Stimulated activated CD4-positive, alpha-beta T cell treated with anti-CD3 and anti-CD28 coated beads, Interleukin-1b, Interleukin-23, amount 100 ng/mL, for 24 hours (primary cell): Measurements from ENCODE around the gene NMNAT1.
A peak's percentile ranks its signal among the peaks of the same experiment; 100 is the strongest.
"Not testable (repeated sequence)": the region's sequence is repeated elsewhere in the genome, so short reads cannot be mapped to it uniquely, and the experiment has no call there.

Experiments
- DNase-seq, 4 experiments: peaks; one replicate each; pipeline ENCODE4 v3.0.0-alpha.2; 2020; ENCODE audit warnings: low read depth in 4 of 4, low spot score in 1 of 4

NMNAT1 gene

GRCh38 chr1:10014016-10014415 is 70.7 kb downstream of the NMNAT1 start:
- DNase-seq, result no peak

- DNase-seq, result no peak
Measured at GRCh38 chr1:10019561-10019960, 76.3 kb downstream of the NMNAT1 start.

DNA sequence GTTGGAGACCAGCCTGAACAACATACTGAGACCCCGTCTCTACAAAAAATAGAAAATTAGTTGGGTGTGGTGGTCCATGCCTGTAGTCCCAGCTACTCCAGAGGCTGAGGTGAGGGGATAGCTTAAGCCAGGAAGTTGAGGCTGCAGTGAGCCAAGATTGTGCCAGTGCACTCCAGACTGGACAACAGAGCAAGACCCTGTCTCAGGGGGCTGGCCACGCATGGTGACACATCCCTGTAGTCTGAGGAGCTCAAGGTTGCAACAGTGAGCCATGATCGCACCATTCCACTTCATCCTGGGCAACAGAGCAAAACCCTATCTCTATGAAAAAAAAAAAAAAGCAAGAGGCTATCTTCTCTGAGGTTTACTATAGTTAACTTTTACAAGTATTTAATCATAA is 76.8 kb downstream of the NMNAT1 start:
- no peak for DNase-seq

DNA sequence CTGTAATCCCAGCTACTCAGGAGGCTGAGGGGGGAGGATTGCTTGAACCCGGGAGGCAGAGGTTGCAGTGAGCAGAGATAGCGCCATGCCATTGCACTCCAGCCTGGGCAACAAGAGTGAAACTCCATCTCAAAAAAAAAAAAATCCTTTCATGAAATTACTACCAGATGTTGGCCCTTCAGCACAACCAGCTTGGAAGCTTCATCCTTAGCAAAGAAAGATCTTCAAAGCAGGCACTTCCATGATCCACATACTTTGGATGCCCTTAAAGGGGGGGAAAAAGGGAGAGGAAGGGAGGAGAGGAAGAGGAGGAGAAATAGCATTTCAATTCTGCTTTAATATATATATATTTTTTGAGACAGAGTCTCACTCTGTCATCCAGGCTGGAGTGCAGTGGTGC is 77.4 kb downstream of the NMNAT1 start:
- not testable (repeated sequence) for DNase-seq

DNA sequence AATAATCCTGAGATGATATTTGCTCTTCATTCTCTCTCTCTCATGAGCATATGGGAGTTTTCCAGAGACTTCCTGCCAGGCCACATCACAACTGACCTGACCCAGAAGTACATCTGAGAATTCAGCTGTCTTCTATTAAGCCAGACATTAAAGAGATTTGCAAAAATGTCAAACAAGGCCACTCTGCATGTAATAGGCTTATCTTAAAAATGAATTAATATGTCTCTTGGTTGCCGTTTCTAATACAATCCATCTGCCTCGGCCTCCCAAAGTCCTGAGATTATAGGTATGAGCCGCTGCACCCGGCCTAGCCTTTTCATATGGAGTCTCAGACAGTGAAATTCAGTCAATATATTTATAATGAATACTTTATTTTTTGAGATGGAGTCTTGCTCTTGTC is 78.7 kb downstream of the NMNAT1 start:
- not testable (repeated sequence) for DNase-seq

DNA sequence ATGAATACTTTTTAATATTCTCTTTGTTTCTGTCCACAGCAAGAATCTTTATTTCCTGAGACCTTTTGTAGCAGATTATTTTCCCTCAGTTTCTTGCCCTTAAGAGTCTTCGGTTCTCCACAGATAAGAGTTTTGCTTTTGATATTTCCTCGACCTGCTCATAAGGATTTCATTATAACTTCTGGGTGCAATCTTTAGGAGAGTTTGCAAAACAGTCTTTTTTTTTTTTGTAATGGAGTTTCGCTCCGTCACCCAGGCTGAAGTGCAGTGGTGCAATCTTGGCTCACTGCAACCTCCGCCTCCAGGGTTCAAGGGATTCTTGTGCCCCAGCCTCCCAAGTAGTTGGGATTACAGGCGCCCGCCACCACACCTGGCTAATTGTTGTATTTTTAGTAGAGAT is 79.4 kb downstream of the NMNAT1 start:
- no peak for DNase-seq

DNA sequence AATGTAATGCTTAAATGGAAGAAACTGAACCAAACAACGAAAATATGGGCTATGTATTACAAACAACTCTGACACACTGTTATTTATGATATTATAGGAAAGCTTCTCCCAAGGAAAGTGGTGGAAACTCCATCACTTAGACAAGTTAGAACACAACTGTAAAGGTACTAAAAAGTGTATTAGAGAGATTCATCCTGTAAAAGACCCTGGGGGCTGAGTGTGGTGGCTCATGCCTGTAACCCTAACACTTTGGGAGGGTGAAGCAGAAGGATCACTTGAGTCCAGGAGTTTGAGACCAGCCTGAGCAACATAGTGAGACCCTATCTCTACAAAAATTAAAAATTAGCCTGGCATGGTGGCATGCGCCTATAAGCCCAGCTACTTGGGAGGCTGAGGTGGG is 82.1 kb downstream of the NMNAT1 start:
- DNase-seq, result no peak

GRCh38 chr1:10027027-10027426 is 83.8 kb downstream of the NMNAT1 start:
- no peak for DNase-seq

GRCh38 chr1:10028956-10029500 is 85.8 kb downstream of the NMNAT1 start:
- not testable (repeated sequence) for DNase-seq

DNA sequence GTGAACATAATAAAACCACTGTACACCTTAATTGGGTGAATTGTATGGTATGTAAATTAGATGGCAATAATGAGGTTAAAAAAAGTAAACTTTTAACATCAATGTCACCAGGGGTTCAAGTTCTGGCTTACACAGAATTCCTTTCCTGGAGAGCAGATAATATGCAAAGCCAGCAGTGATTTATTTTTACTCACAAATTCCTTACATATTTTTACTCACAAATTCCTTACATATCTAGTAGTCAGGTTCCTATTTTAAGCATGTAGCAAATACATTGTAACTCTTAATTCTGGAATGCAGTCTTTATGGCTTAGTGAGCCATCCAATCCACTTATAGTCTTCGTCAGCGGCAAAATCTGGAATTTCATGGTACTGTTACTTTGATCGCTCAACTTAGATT is 88.2 kb downstream of the NMNAT1 start:
- DNase-seq, result no peak

- peak; percentile 93 to 97 (median 96) for DNase-seq
Measured at GRCh38 chr1:10032590-10033358, 89.5 kb downstream of the NMNAT1 start, which contains the start of gene UBE4B. TSS of gene UBE4B (plus strand) at chr1:10032958. CDS start at chr1:10033671, 713 bp downstream.

- peak in 1 of 4 experiments; percentile 1 for DNase-seq
Measured at GRCh38 chr1:10033359-10033845, 90.1 kb downstream of the NMNAT1 start.
